DMS79 (cell line): ENCODE data around the gene B3GNT3.
"Not testable (repeated sequence)": the region's sequence is repeated elsewhere in the genome, so short reads cannot be mapped to it uniquely, and the experiment has no call there.

ENCODE experiments used
- DNase-seq: peaks from one replicate; lab custom pipeline; 2025; lab: John Stamatoyannopoulos, UW

B3GNT3 gene

DNA sequence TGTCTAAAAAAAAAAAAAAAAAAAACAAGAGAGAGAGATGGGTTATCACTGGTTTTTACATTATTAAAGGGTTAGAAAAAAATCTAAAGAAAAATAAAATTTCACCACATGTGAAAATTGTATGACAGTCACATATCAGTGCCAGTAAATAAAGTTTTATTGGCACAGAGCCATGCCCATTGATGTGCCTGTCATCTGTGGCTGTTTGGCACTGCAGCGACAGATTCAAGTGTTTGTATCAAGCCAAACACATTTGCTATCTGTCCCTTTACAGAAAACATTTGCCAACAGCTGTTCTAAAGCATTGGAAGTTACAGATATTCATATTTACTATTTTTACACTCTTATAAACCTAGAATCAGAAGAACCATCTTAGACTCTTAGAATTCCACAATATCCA is 27.4 kb upstream of the B3GNT3 start:
- no peak for DNase-seq

DNA sequence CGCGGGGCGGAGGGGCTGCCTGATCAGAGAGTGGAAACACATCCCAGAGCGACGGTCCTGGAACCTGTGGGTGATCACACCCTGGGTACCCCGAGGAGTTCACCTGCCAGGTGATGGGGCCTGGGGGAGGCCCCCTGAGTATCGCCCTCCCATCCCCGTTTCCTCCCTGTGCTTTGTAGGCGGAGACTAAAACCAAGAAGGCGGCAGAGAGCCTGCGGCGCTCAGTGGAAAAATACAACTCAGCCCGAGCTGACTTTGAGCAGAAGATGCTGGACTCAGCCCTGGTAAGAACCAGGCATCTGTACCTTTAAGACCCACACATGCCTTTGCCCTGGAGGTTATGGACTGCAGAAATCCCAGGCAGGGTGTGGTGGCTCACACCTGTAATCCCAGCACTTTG is 24.3 kb upstream of the B3GNT3 start:
- DNase-seq = no peak

DNA sequence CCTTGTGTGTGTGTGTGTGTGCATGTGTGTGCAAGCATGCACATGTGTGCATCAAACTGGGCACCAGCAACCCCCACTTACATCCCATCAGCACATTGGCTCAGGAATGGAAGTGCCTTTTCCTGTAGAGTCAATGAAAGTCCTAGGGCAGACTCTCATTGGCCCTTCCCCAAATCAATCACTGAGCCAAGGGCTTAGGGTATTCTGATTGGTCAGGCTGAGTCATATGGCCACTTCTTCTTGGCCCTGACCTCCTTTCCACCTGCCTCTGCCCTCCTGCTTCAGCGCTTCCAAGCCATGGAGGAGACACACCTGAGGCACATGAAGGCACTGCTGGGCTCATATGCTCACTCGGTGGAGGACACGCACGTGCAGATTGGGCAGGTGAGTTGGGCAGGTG is 22.8 kb upstream of the B3GNT3 start:
- no peak for DNase-seq

DNA sequence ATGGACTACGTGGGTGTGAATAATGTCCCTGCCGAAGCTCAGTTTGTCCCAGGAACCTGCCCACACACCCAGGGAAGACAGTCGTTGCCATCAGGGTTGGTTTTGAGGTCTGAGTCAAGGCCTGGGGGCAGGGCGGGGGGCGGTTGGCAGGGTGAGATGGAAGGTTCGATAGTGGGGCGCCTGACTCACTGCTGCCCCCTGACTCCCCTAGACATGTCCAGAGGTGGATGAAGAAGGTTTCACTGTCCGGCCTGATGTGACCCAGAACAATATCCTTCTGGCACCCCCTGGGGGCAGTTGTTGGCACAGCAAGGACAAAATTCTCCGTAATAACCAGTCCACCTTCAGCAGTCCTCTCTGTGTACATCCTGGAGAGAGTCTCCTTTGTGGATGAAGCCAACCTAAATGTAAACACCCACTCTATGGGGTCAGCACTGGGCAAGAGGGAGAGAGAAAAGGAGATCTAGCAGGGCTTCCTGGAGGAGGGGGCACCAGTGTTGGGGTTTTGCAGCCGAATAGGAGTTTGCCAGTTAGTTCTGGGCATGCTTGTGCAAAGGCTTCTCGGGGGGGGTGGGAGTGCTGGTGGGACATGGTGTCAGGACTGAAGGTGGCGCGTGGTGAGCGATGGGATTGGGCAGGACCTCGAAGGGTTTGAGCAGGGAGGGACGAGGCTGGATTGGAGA is 19.6 kb upstream of the B3GNT3 start:
- no peak for DNase-seq

DNA sequence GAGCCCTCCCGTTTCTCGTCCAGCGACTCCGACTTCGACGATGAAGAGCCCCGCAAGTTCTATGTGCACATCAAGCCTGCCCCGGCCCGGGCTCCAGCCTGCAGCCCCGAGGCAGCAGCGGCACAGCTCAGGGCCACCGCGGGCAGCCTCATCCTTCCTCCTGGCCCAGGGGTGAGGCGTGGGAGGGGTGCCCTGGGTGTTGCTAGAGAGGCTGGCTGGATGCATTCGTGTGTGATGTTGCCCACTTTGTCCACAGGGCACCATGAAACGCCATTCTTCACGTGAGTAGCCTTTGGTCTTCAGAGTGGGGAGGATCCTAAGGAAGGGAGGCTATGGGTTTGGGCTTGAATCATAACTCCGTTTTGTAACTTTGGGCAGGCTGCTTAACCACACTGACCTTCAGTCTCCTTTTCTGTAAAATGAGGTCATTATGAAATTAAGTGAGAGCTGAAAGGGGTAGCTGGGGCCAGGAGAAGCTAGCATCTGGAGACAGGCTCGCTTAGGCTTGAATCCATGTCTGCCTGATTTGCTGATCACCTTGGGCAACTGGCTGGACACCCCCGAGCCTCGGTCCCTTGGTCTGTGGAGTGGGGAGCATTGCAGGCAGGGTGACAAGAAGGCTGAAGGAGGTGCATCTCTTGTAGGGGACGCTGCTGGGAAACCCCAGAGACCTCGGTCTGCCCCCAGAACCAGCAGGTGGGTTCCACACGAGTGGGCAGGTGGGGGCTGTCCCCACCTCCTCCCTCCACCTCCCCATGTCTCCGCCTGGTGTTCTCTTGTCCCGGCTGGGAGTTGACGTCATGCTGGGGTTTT is 18.7 kb upstream of the B3GNT3 start:
- no peak for DNase-seq

DNA sequence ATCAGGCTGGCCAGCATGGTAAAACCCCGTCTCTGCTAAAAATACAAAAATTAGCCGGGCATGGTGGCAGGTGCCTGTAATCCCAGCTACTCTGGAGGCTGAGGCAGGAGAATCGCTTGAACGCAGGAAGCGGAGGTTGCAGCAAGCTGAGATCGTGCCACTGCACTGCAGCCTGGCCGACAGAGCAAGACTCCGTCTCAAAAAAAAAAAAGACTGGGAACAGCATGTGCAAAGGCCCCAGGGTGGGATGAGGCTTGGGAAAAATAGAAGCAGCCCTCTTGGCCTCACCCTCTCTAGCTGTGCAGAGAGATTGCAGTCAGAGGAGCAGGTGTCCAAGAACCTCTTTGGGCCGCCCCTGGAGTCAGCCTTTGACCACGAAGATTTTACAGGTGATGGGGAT is 17.1 kb upstream of the B3GNT3 start:
- DNase-seq = not testable (repeated sequence)

DNA sequence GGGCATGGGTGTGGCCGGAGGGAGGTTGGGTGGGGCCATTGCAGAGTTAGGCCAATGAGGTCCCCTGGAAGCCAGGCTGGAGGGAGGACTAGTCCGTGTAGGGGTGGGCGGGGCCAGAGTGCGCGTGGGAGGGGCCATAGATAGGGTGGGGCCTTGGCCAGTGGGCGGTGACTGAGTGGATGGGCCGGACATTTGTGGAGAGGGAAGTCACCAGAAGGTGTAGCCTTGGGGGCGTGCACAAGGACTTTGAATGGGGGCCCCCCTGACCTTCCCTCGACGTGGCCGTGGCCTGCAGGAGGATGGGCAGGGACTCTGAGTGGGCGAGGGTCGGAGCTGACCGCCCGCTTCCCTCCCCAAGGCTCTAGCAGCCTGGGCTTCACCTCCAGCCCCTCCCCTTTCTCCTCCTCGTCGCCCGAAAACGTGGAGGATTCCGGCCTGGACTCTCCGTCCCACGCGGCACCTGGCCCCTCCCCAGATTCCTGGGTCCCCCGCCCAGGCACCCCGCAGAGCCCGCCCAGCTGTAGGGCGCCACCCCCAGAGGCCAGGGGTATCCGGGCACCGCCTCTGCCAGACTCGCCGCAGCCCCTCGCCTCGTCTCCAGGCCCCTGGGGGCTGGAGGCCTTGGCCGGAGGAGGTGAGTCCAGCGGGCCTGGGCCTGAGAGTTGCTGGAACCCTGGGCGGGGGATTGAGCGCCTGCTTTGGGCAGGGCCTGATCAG is 16.5 kb upstream of the B3GNT3 start:
- DNase-seq = no peak

DNA sequence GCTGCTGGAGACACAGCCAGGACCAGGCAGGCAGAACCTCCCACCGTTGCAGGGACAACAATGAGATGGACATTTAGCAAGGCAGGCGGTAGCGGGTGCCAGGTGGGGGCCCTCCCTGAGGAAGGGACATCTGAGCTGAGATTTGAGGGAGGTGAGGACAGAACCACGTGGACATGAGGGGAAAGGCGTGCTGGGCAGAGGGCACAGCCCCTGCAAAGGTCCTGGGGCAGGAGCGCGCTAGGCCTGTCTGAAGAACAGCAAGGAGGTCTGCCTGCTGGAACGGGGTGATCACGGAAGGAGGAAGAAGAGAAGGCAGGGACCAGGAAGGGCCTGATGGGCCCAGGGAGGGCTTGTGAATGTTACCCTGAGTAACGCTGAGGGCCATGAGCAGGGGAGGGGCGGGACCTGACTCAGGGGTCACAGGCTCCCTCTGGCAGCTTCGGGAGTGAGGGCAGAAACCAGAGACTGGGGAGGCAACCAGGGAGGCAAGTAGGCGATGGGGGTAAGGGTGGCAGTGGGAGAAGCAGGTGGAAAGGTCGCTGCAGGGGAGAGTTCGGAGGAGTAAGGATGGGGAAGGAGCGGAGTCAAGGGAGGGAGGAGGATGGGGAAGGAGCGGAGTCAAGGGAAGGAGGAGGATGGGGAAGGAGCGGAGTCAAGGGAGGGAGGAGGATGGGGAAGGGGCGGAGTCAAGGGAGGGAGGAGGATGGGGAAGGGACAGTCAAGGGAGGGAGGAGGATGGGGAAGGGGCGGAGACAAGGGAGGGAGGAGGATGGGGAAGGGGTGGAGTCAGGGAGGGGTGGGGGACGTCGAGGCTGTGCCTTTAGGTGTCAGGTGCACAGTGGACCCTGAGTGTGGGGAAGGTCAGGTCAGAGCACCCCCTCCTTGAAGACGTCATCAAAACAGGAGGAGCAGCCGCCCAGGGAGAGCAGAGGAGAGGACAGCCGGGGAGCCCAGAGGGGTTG is 15.7 kb upstream of the B3GNT3 start:
- DNase-seq = no peak

DNA sequence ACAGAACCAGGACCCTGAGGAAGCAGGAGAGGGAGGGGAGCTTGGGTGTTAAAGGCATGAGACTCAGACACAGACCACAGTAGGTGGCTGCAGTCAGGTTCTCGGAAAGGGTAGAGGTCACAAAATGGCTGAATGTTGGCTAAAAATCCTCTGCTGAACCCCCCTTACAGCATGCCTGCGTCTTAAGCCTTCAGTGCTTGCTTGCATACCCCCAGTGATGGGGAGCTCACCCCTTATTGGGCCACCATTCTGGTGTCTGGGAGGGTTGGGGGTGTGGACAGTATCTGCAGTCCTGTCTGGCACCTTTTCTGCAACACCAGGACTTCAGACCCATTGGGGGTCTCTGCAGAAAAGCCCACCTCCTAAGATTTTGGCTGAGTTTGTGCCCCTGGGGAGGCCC is 14.2 kb upstream of the B3GNT3 start:
- DNase-seq = no peak

DNA sequence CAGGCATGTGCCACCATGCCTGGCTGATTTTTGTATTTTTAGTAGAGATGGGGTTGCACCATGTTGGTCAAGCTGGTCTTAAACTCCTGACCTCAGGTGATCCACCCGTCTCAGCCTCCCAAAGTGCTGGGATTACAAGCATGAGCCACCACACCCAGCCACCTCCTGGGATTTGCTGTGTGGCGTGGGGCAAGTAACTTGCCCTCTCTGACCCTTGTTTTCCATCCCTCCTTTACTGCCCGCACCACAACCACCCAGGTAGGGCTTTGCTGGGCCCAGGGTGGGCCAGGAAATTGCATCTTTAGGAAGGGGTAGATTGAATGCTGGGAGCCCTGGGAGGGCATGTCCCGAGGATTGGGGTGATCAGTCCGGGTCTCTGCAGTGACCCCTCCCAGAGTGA is 11.2 kb upstream of the B3GNT3 start:
- not testable (repeated sequence) for DNase-seq

DNA sequence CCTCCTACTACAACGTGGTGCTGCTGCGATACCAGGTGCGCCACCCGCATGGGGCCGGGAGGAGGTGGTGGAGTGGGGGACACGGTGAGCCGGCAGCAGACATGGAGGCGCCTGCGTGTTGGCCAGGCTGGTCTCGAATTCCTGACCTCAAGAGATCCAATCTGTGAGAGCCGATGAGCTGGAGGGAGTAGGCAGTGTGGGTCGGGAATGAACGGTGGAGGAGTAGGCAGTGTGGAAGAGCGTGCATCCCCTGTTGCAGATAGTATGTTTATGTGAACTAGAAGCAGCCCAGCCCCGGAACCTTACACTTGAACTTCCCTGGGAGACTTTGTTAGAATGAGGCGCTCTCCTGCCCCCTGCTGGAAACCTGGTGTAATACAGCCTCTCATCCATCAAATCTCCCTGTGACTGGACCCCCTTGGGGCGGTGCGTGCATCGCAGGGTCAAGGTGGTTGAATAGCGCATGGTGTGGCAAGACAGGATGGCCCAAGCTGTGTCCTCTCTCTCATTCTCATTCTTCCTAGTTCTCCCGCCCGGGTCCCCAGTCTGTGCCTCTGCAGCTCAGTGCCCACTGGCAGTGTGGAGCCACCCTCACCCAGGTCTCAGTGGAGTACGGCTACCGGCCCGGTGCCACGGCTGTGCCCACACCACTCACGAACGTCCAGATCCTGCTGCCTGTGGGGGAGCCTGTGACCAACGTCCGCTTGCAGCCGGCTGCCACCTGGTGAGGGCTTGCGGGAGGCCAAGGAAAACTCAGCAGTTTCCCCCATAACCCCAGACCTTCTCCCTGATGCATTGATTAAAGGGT is 10.5 kb upstream of the B3GNT3 start:
- peak; percentile 17 for DNase-seq

DNA sequence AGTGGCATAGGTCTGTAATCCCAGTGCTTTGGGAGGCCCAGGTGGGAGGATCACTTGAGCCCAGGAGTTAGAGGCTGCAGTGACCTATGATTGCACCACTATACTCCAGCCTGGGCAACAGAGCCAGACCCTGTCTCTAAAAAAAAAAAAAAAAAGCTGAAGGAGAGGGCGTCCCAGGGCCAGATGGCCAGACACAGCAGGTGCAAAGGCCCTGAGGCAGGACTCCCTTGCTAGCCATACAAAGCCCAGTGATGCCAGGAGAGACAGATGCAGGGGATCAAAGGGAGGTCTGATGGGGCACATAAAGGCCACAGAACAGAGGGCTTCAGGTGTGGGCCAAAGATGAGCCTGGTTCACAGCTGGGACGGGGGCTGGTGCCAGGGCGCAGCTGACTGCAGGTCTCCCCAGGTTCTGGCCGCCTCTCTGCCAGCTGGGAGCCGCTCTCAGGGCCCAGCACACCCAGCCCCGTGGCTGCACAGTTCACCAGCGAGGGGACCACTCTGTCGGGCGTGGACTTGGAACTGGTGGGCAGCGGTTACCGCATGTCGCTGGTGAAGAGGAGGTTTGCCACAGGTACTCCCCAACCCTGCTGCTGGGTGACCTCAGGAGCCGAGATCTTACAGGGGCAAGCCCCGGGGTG is 7.5 kb upstream of the B3GNT3 start:
- DNase-seq = no peak

DNA sequence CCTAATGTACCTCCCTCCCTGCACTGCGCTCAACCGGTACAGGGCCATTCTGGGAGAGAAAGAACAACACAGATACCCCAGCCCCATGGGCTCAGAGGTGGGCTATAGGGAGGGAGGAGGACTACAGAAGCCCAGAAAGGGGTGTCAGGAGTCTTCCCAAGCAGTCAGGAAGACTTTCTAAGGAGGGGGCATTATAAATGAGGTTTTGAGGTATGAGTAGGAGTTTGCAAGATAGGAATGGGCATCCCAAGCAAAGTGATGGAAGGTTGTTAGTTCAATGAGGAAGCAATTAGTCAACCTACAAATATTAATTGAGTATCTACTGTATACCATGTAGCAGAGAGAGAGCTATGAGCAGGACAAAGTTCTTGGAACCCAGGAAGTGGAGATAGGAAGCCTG is 6.3 kb upstream of the B3GNT3 start:
- no peak for DNase-seq

DNA sequence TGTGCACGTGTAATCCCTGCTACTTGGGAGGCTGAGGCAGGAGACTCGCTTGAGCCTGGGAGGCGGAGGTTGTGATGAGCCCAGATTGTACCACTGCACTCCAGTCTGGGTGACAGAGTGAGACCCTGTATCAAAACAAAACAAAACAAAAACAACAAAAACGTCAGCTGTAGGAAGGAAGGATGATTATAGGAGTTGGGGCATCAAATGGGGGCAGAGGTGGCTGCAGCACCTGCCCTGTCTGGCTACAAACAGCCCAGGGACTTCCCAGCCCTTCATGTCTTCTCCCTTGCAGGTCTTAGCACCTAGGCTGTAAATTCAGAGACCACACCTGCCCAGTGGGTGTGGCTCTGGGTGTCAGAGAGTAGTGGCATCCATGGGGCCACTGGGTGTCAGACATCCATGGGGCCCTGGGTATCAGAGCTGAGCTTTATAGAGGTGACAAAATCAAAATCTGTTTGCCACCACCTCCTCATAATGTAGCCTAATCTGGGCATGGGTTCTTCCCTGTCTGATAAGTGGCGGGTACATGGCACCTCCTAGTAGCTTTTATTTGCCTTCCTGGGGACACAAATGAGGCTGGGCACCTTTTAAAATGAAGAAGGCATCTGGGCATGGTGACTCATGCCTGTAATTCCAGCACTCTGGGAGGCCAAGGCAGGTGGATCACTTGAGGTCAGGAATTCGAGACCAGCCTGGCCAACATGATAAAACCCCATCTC is 4.7 kb upstream of the B3GNT3 start:
- no peak for DNase-seq

DNA sequence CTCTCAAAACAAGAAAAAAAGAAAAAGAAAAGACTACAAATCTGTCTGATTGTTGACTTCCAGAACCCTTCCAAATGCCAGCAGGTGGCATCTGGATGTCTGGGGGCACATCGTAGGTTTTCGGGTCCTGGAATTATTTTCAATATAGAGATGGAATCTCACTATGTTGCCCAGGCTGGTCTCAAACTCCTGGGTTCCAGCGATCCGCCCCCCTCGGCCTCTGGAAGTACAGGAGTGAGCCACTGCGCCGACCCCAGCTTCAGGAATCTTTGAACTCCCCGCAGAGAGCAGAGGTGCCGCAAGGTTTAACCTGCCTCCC is 567 bp upstream of the B3GNT3 start:
- no peak for DNase-seq

DNA sequence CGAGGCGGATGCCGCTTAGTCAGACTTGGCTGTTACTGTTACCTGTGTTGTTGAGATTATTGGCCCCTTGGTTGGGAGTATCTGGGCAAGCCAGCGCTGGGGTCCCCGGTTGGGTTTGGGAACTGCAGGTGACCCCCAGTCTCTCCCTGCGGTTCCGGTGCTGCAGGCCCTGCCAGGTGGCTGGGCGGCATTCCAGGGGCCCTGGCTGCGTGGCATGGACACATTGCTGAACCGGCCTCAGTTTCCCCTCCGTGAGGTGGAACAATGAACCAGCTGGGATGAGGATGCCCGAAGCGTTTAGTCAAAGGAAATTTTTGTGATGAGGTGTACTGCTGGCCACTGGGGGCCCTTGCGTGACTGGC is 538 bp downstream of the B3GNT3 start:
- no peak for DNase-seq

DNA sequence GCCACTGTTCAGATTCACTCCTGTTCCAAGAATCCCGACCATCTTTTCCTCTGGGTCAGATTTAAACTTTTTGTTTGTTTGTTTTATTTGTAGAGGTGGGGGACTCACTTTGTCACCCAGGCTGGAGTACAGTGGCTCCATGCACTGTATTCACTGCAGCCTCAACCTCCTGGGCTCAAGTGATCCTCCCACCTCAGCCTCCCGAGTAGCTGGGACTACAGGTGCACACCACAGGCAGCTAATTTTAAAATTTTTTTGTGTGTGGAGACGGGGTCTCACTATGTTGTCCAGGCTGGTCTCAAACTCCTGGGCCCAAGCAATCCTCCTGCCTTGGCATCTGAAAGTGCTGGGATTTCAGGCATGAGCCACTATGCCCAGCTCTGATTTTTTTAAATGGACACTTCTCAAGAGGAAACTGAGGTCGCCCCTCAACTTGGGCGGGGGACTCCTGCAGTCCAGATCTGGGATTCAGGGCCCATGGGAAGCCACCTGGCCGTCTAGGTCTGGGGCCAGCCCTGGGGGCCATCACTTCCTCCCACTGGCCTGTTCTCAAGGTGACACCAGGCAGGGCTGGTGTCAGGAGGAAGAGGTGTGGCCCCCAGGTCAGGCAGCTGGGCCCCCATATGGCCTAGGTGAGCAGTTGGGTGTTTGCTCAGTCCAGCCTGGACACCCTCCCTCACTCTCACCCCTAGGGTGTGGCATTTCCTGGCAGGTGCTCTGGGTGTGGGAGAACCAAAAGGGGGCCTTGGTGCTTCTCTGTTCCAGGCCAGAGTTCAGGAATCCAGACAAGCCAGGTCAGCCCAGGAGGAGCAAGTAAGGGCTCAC is 1.3 kb downstream of the B3GNT3 start:
- DNase-seq = no peak

DNA sequence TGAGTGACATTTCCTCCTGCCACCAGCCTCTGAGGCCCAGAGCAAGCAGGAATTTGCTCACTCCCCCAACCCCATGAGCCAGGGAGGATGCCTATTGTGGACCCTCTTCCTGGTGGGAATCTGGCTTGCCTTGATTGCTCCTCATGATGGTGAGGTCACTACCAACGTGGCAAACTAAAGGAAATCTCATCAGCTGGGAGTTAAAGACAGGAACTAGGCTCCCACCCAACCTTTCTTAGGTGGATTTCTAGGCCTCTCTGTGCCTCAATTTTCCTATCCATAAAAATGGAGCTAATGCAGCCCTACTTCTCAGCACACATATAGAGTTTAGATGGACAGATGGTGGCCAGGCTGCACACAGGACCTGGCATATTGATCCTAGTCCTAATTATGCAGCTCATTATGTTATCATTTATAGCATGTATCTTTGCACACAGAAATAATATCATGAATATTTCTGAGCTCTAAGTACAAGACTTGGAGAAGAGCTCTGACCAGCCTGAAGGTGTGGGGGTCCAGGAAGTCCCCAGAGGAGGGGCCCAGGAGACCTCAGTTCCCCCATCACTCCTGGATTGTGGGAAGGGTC is 2.0 kb downstream of the B3GNT3 start:
- DNase-seq = no peak
